Superior temporal gyrus (tissue), 1 donor: ENCODE measurements around the gene POU3F1.
A peak's percentile ranks its signal among the peaks of the same experiment; 100 is the strongest.
"Not testable (repeated sequence)": the region's sequence is repeated elsewhere in the genome, so short reads cannot be mapped to it uniquely, and the experiment has no call there.

ENCODE experiments used
- DNase-seq: peaks from one replicate; pipeline ENCODE4 v3.0.0-alpha.2; 2016; ENCODE audit errors: extremely low spot score

POU3F1 gene

GRCh38 chr1:38047603-38048141, 1.1 kb upstream of the POU3F1 start:
- no peak for DNase-seq

GRCh38 chr1:38046884-38047602, 450 bp upstream of the POU3F1 start:
- peak; percentile 86 for DNase-seq

GRCh38 chr1:38045401-38046332, 926 bp downstream of the POU3F1 start:
- no peak for DNase-seq

DNA sequence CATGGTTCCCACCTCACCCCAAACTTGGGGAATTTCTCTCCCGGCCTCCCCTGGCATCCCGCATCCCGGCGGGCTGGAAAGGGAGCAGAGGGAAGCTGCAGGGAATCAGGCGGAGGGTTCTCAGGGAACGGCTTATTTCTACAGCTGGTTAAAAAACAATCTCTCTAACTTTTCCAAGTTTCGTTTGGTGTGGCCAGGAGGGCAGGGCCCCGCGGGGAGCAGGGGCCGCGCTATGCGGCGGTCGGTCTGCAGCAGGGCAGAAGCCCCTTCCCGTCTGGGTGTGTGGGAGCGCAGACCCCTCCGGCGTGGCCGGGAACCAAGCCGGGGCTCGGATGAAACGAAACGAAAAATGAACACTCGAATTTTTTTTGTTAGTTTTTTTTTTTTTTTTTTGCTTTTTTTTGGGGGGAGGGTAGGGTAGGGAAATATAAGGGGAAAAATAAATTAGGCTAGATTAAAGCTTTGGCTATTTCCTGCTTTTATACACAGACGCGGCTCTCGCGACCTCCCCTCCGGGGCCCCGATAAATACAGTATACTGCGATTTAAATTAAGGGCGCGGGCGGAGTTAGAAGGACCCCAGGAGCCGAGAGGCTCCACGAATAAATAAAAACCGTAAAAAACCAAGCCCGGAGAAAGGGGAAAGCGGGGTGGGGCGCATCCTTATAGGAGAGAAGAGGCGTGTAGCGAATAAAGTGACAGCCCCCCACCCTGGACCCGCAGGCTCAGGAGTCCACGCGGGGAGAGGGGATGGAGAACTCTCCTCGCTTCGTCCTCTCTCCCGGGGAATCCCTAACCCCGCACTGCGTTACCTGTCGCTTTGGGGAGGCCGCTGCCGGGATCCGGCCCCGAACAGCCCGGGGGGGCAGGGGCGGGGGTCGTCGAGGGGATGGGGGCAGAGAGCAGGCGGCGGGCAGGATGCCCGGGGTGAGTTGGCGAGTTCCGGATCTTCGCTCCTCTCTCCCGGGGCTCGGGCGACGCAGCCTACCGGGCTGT, 2.1 kb downstream of the POU3F1 start:
- no peak for DNase-seq

DNA sequence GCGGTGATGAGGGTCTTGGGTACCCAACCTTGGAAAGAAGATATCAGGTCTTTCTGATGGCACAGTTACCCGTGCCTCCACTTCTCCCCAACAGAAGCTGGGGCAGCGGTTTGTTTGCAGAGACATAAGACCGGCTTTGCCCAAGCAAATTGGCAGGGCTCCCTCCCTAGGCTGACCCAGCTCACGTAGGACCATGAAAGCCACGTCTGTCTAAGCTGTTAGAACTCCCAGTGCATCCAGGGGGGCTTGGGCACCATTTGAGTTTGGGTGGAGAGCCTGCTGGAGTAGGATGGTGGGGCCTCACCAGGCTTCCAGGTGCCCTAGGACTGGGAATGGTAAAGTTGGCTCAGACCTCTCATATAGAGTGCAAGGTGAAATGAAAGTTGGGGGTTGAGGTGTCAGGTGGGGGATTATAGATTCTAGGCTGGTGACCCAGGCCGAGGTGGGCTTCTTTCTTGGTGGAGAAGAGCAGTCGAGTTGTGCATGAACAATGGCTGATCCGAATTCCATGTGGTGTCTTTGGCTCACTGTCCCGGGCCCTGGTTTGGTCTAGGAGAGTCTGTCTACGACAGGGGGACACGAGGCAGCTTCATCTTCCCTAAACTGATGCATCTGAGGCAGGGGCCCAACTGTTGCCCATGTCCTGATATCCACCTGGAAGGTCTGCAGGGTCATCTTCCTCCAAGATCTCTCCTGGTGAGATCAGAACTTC, 3.4 kb downstream of the POU3F1 start:
- no peak for DNase-seq

DNA sequence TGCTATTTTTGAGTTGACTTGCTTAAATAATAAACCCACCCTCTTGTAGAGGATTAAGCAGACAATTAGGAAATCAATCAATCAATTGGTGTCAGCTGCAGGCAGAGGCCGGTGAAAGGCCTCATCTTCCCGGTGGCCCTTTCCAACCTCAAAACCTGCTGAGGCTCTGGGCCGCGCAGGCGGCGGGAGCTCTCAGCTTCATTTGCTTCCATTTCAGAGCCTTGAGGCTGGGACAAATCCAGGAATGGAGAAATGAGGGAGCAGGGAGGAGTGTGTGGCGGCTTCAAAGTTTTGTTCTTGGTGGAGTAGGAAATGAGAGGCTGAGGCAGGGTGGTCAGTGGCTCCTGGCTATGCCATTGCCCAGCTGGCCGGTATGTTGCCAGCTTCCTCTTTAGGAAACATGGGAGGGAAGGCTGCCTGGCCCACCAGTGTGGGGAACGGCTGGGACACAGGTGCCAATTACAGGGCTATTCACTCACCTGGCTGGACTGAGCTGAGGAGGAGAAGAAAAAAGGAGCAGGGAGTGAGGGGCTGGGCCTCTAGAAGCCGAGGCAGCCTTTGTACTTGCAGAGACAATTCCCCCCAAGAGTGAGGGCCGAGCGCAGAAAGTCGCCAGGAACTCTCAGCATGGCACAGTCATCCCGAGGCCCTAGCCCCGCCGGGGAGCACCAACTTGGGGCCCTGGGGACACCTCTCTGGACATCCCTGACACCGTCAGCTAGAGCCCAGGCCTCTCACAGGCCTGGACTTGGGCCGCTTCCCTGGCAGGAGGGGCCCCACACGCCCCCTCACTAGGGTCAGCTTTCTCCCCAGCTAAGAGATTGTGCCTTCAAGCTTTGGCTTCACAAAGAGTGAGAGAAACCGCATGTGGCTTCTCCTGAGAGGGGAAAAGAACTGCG, 4.4 kb downstream of the POU3F1 start:
- DNase-seq, result no peak

DNA sequence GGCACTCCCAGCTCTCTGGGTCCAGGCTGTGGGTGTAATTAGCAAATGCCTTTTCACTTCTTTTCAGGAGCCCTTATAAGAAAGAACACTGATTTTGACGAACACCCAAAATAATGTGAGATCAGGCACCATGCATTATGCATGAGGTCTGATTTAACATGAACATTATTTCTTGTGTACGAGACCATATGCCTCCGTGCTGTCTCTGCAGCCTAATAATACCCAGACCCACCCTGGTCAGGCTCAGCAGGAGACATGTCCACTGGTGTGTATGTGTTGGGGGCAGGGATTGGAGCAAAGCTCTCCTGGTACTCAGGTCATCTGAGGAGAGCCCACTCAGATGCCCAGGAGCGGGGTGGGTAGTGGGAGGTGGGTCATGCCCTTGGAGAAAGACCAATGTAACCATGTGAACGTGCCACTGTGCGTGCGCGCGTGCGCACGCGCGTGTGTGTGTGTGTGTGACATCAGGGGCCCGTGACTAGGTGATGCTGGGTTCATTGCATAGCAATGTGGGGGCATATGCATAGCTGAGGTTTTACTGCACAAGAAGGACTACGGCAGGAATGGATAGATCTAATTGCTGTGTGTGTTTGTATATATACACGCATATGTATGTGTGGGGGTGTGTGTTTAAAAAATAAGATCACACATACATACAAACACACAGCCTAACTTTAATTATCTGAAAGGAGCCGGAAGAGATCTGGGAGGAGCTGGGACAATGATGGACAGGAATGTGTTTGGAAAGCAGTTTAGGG, 7.1 kb downstream of the POU3F1 start:
- DNase-seq, result no peak

GRCh38 chr1:38038861-38039260, 7.7 kb downstream of the POU3F1 start:
- no peak for DNase-seq

GRCh38 chr1:38037221-38037939, 9.2 kb downstream of the POU3F1 start:
- no peak for DNase-seq

DNA sequence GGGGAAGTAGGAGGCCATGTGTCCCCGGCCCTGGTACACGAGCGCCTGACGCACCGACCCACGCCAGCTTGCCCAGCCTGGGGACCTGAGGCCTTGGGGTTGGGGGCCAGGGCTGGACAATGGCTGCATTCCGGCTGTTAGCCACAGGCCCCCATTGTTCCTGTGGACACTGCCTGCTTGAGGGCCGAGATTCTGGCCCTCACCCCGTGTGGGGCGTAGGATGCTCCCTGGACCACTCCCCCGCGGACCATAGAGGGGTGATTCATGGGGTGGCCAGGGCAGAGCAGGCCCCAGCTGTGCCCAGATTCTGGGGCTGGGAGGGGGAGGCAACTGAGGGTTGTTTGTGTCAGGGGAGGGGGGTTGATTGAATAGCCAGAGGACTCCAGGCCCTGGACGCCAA, 11.7 kb downstream of the POU3F1 start:
- DNase-seq, result no peak

DNA sequence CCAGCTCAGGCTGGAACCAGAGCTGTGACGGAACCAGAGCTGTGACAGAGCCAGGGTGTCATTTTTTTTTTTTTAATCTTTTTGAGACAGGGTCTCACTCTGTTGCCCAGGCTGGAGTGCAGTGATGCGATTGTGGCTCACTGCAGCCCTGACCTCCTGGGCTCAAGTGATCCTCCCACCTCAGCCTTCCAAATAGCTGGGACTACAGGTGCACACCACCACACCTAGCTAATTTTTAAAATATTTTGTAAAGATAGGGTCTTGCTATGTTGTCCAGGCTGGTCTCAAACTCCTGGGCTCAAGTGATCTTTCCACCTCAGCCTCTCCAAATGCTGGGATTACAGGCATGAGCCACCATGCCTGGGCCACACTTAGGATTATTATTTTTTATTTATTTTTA, 13.6 kb downstream of the POU3F1 start:
- DNase-seq, result not testable (repeated sequence)

DNA sequence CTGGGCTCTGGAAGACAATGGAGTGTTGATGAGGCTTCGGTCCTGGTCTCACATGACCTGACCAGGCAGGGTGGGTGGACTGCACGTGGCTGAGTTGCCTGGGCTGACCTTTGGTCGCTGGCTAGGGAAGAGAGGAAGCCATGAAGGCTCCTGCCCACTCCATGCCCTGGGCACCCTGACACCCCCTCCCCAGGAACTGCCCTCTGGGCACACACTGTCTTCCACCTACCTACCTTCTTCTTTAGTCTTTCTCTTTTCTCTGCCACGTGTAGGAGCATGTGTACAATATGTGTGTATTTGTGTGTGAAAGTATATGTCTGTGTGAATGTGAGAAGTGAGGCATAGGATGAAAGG, 15.1 kb downstream of the POU3F1 start:
- DNase-seq, result no peak

DNA sequence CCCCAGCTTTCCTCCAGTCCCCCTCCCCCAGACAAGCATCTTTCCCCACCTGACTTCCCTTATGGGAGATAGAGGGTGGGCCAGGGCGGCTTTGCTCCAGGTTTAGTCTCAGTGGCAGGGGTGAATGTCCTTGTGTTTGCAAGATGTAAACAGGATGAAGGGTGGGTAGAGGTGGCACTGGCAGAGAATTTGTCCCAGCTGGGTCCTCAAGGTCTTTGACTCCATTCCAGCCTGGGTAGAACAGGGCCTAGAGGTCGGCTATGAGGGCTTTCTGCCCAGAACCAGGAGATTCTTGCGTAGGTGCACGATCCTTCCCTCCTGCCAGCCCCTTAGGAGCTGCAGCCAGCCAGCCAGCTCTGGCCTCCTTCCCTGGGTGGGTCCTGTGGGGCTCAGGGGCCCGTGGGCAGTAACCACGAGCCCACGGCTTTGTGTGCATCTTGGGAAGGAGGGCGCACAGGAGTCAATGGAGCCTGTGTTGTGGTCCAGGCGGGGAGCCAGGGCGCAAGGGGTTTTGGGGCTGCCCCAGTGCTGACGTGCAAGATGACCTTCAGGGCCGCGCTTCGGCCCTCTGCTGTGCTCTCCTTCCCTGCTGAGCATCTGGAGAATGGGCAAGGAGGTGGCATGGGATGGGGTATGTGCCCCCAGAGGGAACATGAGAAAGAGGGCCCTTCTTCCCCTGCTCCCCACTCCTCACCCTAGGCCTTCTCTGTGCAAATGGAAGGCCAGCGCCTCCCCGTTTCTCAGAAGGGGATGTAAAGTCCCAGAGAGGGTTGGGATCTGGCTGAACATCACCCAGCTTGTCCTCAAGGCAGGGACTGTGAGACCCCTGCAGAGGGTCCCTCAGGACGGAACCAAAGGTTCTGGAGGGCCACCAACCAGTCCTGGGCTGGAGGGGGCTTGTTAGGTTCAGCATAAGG, 15.7 kb downstream of the POU3F1 start:
- DNase-seq, result no peak

DNA sequence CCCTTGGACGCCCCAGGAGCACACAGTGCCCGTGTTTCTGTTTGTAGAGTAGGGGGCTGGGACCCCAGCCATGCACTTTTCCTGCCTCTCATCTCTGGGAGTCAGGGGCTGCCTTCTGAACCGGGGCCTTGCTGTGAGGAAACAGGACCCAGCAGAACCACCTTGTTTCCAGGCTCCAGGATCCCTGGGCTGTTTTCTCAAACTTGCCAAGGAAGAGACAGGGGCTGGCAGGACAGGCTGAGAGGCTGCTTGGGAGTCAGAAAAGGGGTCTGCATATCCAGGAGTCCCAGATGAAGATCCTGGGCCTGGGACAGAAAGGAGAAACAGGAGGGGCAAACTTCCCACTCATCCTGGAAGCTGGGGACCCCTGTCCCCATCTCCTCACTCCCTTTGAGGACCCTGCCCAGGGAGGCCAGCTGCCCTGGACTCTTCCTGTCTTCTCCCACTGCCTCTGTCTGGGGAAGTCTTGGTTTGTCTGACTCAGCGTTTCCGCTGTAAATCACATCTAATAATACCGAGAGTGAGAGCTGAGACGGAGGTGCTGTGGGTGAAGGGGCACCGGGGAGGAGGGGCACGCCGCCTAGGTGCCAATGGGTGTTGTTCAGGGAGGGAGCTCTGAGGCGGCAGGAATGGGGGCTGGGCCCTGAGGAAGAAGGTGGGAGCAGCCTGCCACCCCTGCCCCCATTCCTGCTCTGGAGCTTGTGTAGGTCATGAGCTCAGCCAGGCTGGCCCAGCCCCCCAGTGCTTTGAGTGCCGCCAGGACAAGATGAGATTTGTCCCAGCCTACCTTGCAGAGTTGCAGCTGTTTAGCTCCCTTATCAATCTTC, 16.7 kb downstream of the POU3F1 start:
- DNase-seq, result no peak

GRCh38 chr1:38029081-38029681, 17.4 kb downstream of the POU3F1 start:
- no peak for DNase-seq

DNA sequence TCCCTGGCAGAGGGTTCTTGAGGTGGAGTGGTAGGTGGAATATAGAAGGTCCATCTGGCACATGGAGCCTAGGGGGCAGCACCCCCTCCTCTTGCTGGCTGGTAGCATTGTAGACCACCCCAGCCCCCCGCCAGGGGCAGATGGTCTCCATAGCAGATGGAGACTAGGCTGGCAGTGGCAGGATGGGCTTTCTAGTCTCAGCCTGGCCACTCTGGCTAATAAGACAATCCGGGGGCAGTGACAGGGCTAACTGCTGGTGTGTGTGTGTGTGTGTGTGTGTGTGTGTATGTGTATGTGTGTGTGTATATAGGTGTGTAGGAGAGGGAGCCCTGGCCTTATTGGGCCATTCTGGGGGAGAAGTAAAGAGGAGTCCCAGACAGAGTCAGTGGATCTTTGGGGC, 17.9 kb downstream of the POU3F1 start:
- no peak for DNase-seq
